Kidney tubule cell (primary cell): Measurements from ENCODE around the gene PRB2.
"Not testable (repeated sequence)": the region's sequence is repeated elsewhere in the genome, so short reads cannot be mapped to it uniquely, and the experiment has no call there.

Source experiments
- DNase-seq: peaks from one replicate; pipeline ENCODE4 v3.0.0-alpha.2; 2018; ENCODE audit warnings: low spot score

Gene PRB2

DNA sequence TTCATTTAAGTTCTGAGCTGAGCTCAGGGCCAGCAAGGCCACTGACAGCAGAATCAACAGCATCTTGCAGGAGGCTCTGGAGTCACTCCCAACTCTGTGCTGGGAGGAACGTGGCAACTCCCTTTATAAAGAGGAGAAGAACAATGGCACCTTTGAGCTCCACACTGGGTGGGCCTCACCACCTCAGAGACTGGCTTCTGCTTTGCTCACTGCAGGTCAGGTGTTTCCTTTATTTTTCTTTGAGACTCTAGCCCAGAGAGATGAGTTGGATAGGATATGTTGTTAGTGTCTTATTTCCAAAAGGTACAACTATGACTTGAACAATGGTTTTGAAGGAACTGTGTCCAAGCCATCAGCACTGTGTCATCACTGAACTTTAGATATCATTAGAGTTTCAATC is at the start of gene PRB2:
TSS of gene PRB2 (minus strand) at position 101 of the 400 bp plus-strand sequence. CDS start at position 63, 38 bp downstream.
- DNase-seq: not testable (repeated sequence)

DNA sequence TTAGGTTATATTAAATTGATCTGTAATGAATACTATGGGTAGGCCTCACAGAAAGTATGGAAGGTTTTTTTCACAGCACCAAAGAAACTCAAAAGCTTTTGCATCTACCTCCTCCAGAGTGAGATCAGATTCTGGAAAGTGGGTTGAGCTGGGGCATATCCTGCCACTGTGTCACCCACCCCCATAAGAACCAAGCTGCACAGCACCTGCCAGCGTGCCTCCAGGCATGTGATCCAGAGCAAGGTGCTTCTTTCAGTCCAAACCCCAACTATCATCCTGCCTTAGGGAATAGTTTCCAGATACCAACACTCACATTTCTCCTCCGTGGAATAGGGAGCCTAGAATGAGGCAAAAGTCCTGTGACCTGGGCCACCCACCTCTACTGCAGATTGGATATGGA is 42.6 kb upstream of the PRB2 start:
- no peak for DNase-seq

DNA sequence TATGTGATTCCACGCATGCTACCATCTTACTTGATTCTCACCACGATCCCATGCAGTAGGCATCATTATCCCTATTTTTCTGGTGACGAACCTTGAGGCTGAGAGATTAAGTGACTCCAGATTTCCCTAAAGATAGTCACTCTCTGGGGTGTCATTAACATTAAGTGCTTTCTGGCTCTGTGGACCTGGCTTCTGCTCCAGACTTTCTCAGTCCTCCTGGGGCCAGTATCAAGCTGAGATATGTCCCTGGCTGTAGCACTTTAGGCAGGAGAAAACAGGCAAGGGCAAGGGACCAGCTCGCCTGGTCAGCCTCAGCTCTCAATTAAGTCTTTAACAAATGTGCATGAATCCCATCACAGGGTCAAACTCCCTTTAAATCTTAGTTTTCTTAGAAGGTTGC is 38.3 kb upstream of the PRB2 start:
- DNase-seq: no peak

DNA sequence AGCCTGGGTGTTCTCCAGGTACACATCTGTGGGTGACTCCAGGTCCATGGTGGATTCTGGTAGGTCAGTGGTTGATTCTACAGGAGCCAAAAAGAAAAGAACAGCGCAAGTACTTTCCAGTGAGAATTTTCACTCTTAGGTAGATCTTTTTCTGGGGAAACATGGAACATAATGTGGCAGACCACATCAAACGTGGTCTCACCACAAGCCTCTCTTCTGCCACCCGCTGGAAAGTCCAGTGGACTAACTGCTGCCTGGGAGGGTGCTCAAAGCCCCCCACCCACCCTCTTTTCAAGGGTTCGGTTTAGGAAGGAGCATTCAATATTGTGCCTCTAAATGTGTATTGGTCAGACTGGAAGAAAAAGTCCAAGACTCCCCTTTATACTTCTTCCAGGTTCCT is 36.1 kb upstream of the PRB2 start:
- no peak for DNase-seq

DNA sequence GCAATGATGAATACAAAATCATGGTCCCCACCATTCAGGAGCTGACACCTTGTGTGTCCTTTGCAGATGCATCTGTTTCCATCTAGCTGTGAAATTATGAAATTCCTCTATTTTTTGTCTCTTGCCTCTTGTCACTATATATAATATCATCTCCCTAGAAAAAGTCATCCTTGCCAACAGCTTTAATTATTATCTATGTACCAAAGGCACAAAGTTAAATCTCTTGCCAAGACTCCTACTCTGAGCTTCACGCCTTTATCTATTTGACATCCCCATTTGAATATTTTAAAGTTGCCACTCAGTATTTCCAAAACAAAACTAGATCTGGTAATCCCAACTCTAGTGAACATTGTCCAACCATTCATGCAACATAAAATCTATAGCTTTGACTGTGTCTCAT is 32.0 kb upstream of the PRB2 start:
- no peak for DNase-seq

DNA sequence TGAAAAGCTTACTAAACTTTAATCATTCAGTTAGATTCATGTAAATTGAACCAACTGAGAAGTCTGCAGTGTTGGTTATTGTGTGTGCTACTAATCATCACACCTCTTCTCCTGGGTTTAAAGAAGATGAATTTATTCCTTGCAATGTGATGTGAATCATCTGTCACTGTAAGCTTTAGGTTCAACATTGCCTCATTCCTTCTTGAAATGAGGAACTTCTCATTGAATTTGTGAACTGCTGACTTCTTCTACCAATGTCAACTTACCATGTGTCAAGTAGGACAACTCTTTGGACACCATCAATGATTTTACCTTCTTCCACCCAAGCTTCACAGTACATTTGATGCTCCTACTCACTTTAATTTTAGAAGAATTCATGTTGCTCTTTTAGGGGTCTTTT is 17.4 kb upstream of the PRB2 start:
- no peak for DNase-seq

DNA sequence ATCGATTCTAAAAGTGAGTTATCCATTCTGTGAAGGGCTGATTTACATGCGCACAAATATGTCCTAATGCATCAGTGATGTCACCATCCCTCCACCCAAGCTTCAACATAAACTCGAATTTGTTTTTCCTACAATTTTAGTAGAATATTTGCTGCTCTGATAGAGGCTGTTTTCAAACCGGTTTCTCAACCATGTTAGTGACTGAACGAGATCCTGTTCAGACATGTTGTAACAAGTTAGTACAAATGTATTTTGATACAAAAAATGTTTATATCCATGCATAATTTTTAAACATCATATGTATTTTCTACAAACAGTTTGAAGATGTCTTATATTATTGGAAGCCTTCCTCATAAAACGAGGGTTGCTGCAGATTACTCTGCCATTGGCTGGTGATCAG is 12.7 kb upstream of the PRB2 start:
- no peak for DNase-seq

DNA sequence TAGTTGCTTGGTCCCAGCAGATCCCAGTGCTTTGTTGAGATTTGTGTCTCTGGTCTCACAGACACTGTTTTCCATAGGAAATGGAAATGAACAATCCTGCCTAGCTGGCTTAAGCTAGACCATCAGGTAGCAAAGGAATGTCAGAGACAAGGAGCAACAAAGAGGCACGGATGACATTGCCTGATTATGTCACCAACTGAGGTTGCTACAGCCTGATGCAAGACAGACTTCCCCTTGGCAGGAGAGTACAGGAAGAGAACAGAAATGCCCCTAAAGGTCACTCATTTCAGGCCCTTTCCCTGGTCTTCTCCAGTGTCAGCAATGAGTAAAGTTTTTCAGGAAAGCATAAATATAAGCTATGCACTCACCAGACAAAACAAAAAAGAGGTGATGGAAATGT is 2.0 kb upstream of the PRB2 start:
- DNase-seq: no peak

DNA sequence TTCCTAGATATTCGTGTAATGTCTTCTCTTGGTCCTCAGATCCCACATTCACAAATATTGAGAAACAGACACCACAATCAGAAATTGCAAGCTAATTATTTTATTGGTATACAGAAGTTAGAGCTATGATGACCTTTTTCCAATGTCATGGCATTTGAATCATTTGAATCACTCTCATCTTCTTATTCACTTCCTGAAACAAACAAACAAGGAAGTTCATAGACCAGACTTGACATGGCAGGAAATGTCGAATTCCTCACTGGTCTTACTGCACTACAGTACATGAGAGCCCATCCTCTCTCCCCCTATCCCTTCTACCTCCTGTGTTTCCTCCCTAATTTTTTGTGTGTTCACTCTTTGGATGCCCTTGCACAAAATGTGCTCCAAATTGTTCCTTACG is 3.9 kb downstream of the PRB2 start:
- DNase-seq: not testable (repeated sequence)

DNA sequence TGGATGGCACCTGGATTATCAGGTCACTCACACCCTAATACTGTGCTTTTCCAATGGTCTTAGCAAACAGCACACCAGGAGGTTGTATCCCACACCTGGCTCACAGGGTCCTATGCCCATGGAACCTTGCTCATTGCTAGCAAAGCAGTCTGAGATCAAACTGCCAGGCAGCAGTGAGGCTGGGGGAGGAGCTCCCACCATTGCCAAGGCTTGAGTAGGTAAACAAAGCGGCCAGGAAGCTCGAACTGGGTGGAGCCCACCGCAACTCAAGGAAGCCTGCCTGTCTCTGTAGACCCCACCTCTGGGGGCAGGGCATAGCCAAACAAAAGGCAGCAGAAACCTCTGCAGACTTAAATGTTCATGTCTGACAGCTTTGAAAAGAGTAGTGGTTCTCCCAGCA is 17.9 kb downstream of the PRB2 start:
- not testable (repeated sequence) for DNase-seq

DNA sequence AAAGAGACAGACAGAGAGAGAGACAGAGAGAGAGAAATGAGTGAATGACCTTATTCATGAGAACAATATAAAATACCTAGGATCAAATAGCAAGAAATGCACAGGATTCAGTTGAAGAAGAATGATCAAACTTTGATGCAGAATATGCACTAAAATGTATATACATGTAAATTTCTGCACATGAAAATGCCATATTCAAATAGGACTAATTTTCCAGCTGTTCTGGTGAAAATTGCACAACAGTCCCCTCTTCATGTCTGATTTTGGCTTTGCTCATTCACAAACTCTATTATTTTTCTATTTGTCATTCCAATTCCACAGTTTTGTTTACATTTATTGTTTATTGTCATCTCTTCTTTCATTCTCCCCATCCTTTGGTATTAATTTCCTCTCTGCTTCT is 34.2 kb downstream of the PRB2 start:
- DNase-seq: no peak

DNA sequence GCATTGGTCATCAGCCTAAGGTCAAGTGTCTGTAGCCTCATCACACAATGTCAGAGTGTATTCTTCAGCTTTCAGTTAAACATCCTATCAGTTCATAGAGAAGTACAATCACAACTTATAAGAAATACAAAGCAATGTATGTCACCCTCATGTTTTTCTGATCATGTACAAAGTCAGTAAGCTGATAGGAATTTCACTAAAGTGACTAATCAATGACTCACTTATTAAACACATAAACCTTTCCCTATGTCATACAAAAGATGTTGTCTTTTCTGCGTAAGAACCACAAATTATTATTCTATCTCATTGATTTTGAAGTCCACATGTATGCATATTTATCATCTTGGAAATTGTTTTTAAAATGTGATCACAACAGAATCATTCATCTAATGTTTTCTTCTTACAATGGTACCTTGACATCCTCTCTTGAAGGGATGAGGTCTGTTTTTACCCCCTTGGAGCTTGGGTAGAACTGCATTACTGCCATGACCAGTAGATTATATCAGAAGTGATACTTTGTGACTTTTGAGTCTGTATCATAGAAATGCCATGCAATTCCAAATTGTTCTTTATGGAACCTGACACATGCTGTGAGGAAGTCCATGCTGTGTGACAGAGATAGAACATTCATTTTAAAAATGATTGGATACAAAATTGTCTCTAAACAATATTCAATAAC is 35.0 kb downstream of the PRB2 start:
- peak; percentile 60 for DNase-seq

DNA sequence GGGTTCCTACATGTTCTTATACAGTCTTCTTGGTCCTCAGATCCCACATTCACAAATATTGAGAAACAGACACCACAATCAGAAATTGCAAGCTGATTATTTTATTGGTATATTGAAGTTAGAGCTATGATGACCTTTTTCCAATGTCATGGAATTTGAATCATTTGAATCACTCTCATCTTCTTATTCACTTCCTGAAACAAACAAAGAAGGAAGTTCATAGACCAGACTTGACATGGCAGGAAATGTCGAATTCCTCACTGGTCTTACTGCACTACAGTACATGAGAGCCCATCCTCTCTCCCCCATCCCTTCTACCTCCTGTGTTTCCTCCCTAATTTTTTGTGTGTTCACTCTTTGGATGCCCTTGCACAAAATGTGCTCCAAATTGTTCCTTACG is 43.6 kb downstream of the PRB2 start:
- not testable (repeated sequence) for DNase-seq

DNA sequence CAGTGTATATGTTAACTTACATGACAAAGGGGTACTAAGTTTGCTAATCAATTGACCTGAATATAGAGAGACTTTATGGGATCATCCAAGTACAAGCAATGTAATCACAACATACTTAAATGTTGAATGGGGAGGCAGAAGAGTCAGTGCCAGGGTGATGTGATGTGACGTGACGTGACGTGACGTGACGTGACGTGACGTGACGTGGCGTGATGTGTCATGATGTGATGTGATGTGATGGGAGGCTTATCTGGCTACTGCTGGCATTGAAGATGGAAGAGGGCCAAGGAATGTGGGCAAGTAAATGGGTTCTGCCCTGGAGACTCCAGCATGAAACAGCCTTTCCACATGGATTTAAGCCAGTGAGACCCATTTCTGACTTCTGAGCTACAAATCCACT is 46.9 kb downstream of the PRB2 start:
- no peak for DNase-seq

DNA sequence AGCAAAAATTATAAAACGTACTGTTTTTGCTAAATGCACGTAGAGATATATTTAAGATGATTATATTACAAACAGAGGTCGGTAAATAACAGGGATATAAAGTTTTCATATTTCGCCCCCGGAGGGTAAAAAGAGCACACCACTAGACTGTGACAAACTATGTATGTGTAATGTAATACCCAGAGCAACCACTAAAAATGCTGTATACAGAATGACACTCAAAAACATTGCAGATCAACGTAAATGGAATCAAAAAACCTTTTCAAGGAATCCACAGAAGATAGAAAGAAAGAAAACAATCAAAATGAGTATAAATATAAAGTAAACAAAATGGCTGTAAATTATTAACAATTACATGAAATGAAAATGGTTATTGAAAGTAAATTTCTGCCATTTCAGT is 47.6 kb downstream of the PRB2 start:
- DNase-seq: no peak

DNA sequence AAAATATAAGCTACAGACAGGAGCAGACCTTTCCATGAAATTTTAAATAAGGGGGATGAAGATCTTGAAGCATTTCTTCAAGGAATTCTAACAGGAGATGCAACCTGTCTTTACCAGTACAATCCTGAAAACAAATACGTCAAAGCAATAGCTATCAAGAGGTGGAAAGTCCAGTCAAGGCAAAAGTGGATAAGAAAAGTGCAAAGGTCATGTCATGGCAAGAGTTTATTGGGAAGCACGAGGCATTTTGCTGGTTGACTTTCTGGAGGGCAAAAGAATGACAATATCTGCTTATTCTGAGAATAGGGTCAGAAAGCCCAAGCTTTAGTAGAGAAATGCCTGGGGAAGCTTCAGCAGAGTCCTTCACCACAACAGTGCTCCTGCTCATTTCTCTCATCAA is 50.9 kb downstream of the PRB2 start:
- DNase-seq: no peak
